Measurements from ENCODE around the gene ENAH.
"Not testable (repeated sequence)": the region's sequence is repeated elsewhere in the genome, so short reads cannot be mapped to it uniquely, and the experiment has no call there.

- not testable (repeated sequence) for TF ChIP-seq CTCF, POLR2A (IDR thresholded peaks at IDR 0.05)
Observed at GRCh38 chr1:225693697-225694096, 40.8 kb upstream of the ENAH start.

All from gastroesophageal sphincter (tissue), 3 donors.